MM.1S (cell line): ENCODE measurements around the gene ACIN1.

Experiments
- EZH2phosphoT487 ChIP-seq: fragments of 300-600 bp; sonication (generic); IDR thresholded peaks from 2 replicates; pipeline ENCODE4 v1.6.1; 2018; ENCODE audit warnings: antibody characterized with exemption, low read length
- TF ChIP-seq, protein P1 (sequence below): fragments of 300-600 bp; sonication (generic); IDR thresholded peaks from 2 replicates; pipeline ENCODE4 v1.5.1; 2016; ENCODE audit warnings: antibody characterized with exemption, low read length, mixed read lengths

DNA sequence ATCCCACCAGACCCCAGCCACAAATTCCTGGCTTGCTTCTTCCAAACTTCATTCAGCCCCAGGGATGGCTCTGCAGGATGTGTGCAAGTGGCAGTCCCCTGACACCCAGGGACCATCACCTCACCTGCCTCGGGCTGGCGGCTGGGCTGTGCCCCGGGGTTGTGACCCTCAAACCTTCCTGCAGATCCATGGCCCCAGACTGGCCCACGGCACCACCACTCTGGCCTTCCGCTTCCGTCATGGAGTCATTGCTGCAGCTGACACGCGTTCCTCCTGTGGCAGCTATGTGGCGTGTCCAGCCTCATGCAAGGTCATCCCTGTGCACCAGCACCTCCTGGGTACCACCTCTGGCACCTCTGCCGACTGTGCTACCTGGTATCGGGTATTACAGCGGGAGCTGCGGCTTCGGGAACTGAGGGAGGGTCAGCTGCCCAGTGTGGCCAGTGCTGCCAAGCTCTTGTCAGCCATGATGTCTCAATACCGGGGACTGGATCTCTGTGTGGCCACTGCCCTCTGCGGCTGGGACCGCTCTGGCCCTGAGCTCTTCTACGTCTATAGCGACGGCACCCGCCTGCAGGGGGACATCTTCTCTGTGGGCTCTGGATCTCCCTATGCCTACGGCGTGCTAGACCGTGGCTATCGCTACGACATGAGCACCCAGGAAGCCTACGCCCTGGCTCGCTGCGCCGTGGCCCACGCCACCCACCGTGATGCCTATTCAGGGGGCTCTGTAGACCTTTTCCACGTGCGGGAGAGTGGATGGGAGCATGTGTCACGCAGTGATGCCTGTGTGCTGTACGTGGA, 52.6 kb downstream of the ACIN1 start, which contains the start of gene PSMB11:
- TF ChIP-seq, protein P1, sequence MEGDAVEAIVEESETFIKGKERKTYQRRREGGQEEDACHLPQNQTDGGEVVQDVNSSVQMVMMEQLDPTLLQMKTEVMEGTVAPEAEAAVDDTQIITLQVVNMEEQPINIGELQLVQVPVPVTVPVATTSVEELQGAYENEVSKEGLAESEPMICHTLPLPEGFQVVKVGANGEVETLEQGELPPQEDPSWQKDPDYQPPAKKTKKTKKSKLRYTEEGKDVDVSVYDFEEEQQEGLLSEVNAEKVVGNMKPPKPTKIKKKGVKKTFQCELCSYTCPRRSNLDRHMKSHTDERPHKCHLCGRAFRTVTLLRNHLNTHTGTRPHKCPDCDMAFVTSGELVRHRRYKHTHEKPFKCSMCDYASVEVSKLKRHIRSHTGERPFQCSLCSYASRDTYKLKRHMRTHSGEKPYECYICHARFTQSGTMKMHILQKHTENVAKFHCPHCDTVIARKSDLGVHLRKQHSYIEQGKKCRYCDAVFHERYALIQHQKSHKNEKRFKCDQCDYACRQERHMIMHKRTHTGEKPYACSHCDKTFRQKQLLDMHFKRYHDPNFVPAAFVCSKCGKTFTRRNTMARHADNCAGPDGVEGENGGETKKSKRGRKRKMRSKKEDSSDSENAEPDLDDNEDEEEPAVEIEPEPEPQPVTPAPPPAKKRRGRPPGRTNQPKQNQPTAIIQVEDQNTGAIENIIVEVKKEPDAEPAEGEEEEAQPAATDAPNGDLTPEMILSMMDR: no peak
- TF ChIP-seq EZH2phosphoT487: no peak
